GM19397 (cell line): Measurements from ENCODE around the gene AAK1.
A peak's percentile ranks its signal among the peaks of the same experiment; 100 is the strongest.

Experiments
- ATAC-seq: cut with Tn5 transposase; IDR thresholded peaks from one replicate; pipeline ENCODE4 v1.9.1; 2021; ENCODE audit warnings: mild to moderate bottlenecking, moderate library complexity; ENCODE audit not compliant: unreplicated experiment

Gene AAK1

DNA sequence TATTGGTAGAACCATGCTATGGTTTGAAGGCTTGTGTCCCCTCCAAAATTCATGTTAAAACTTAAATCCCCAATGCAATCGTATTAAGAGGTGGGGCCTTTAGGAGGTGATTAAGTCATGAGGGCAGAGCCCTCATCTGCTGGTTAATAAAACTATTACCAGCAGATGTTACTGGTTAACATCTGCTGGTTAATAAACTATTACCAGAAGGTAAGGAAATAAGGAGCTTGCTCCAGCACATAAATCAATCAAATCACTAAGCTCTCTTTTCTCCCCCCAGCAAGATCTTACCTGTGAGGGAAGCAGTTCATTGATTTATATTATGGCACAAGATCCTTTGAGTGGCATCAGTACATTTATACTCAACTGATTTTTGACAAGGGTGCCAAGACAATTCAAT, 96.9 kb downstream of the AAK1 start:
- ATAC-seq = no peak

DNA sequence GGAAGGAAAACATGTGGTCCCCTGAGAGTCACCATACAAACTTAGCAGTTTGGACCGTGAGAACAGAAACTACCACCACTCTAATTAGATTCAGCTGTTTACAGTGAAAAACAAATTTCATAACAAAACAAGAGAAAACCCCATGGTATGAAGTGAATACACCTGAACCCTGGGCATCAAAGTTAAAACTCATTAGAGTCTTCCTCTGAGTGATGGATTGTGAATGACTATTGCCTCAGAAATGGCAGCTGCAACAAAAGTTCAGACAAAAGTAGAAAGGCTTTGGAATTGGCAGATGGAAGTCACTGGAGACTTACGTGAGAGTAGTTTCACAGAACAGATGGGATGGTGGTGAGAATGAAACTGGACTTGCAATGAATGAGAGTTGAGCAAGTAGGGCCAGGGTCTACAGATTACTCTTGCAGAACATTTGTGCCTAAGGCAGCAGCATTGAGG, 98.0 kb downstream of the AAK1 start:
- ATAC-seq = peak; percentile 71

DNA sequence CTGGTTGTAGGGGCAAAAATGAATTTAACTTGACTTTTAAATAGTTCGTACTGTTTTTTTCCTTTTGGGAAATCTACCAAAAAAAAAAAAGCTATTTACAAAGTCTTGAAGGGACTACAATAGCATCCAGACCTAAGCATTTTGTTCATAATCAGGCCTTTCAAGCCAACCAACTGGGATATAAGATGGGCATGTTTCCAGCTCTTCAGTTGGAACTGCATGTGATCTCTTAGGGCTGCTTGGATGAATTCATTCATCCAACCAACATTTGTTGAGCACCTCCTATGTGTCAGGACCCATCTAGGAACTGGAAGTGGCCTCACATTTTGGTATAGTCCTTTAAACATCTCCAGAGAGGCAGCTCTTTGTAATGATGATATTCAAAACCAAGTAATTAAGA, 98.6 kb downstream of the AAK1 start:
- no peak for ATAC-seq

DNA sequence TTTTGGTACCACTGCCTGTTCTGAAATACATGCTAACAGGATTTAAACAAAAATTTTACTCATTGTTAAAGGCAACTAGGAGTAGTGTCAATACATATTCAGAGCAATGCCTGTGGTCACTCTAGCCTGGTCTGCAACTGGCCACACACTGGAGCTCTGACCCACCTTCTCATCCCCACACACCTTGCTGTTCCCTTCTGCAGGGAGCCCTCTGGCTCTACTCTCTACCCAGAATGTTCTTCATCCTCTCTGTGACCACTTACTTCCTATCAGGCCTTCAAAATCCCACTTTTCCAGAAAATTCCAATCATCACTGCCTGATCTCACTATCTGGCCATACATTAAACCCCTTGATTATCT, 104.0 kb downstream of the AAK1 start:
- no peak for ATAC-seq

DNA sequence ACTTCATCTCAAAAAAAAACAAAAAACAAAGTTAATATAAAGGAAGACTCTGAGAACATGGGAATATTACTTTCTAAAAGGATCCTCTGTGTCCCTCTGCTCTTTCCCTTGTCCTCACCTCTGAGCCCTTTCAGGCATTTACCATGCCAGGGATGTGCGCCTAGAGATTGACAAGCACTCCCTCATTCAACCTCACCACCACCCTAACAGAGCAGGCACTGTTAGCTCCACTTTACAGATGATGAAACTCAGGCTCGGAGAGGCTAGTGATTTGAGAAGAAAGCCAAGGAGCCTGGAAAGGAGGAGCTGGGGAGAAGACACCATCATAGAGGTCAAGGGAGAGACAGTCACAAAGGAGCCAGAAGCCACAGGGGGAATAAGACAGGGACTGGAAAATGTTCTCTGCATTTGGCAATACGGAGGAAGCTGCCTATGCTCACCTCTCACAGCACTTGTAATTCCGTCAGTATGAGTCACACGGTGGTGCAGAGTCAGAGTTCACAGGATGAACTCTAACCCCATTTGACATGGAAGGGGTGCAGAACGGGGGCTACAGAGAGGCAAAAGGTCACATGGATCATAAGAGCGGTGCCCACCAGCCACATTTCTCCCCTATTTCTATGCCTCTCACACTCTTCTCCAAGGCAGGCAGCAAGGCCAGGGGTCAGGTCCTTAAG, 104.5 kb downstream of the AAK1 start:
- no peak for ATAC-seq

DNA sequence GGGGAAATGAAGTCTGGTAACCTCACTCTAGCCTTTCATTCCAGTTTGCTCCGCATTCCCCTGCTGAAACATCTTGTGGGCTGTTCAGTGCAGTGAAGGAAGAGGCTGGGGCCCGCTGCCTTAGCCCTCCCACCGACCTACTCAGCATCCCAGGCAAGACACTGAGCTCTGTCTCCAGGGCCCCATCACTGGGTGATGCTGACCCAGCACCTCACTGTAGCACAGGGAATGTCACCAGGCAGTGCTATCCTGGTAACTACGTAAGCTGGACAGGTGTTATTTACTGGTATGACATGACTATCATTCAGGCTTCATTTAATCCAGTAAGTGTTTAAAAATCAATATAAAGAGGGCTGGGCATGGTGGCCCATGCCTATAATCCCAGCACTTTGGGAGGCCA, 105.3 kb downstream of the AAK1 start:
- no peak for ATAC-seq

DNA sequence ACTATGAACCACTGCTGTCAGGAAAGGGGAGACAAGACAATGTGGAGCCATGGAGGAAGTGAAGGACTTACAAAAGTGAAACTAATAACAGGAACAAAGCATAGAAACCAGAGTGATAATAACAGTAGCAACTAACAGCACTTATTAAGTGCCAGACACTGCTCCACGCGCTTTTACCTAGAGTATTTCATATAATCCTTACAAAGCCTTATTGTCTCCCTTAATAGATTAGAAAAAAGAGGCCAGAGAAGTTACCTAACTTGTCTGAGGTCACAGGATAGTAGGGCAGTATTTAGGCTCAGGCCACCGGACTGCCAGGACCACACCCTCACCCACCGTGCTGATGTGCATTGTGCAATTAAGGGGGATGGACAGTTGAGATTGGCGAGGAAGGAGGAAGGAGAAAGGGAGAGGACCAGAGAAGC, 107.7 kb downstream of the AAK1 start:
- no peak for ATAC-seq

DNA sequence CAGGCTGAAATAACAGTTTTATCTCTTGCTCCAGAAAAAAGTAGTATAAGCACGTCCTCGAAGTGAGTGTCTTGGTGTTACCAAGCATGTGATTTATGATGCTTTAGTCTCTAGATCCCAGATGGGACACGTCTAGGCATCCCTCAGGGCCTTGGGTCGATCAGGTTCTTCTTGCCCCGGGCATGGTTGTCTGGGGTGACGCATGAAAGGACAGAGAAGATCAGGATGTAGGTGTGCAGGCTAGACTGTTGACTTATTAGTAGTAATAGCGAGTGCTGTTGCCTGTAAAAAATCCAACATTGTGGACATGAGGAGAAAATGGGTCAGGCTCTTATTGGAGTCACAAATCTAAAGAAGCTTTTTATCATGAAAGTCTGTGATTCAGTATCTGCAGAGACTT, 112.4 kb downstream of the AAK1 start:
- no peak for ATAC-seq

DNA sequence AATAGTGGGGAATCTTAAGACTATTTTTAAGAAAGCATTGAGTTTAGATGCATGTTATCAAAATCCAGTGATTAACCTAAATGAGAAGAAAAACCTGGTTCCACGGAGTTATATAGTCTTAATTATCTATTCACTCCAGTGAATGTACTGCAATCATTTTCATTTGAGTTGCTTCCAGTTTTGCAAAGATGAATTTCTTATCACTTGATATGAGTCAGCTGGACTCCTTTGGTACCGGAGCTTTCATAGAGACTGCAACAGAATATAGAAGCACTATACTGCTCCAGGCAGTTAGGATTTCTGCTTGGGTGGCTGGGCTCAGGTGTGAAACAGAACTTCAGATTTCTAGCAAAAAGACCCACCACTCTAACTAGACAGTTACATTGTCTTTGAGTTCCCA, 114.1 kb downstream of the AAK1 start:
- no peak for ATAC-seq

DNA sequence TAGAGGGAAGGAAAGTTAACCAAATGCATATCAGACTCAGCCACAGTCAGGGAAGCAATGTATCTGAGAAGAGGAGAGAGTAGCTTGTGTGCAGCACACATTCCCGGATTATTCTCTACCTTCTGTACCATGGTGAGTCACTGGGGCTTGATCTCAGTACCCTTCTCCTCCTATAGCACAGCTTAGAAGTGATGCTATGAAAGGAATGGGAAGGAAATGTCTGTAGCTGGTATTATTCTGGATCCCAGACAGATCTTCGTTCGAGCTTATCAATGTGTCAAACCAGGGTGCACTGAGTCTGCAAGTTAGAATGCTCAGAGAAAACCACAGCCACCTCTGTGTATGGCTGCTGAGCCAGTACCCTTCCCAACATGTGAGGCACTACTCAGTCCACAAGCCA, 118.3 kb downstream of the AAK1 start:
- no peak for ATAC-seq

DNA sequence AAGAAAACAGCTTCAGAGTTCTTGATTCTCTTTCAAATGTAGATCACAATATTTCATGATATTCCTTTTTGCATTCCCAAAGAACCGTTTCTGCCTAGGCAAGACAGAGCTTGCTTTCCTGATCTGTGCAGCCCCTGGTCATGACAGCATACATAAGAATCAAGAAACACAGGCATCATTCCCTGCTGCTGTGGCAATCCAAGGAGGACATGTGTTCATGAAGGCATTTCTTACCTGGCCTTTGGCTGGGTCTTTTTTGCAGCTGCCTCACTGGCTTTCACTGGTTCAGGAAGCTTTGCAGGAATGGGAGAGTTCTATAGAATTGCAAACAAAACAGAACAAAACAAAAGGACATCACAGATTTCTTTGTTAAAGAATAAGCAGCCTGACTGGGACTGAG, 118.7 kb downstream of the AAK1 start:
- ATAC-seq = no peak

DNA sequence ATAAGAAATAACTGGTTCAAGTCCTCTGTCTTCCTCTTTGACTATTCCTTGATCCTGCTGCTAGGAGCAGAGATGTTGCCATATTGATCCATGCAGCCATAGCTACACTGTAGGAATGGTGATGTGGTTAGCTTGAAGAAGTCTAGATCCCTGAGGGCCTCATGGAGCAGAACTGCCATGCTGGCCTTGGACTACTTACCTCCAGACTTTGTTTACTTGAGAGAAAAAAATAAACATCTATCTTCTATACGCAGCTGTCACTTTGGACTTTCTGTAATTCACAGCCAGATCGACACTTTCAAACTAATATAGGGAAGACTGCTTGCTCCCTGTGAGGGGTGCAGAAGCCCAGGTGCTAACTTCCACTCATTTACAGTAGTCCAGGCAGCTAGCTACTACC, 121.8 kb downstream of the AAK1 start:
- no peak for ATAC-seq

DNA sequence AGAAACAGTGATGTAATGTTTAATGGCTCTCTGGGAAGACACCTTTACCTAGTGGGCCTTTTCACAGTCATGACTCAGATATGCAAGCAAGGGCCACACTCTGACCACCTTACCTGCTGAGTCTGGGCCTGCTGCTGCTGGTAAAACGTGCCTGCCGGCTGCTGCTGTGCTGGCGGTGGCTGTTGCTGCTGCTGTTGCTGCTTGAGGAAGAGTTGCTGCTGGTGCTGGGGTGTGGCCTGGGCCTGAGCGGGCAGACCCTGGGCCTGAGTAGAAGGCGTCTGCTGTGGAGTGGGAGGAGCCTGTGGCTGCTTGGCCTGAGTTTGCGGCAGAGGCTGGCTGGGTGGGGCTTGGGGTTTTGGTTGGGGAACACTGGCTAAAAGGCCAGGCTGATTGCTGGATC, 124.7 kb downstream of the AAK1 start:
- ATAC-seq = no peak

DNA sequence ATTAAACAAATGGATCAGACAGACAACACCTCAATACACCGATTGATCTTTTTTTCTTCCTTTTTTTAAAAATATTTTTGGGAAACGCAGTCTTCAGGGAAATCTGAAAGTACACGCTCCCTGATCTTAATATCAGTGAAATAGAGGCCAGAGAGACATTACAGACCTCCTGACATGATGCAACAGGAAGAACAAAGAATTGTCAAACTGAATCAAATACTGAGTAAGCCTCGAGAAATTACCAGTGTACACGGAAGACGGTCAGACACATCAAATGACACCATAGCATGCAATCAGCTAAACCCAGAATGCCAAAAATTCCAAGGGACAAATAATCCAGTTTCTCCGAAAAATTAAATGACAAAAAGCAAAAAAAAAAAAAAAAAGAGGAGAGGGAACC, 126.1 kb downstream of the AAK1 start:
- ATAC-seq = no peak

DNA sequence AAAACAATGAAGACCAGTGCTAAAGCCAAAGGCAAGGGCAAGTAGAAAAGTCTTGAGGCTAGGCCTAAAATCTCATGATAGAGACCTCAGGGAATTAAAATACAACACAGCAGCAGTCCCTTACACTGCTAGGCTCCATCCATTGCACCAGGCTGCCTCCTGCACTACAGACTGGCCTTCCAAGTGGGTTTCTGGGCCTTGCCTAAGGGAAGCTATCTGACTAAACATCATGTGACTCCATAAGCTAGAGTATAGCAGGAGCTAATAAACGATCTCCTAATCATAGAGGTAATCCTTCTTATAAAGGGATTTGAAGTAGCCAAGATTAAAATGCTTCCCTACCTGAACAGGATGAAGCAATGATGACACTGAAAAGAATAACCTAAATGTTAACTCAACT, 128.7 kb downstream of the AAK1 start:
- ATAC-seq = no peak

DNA sequence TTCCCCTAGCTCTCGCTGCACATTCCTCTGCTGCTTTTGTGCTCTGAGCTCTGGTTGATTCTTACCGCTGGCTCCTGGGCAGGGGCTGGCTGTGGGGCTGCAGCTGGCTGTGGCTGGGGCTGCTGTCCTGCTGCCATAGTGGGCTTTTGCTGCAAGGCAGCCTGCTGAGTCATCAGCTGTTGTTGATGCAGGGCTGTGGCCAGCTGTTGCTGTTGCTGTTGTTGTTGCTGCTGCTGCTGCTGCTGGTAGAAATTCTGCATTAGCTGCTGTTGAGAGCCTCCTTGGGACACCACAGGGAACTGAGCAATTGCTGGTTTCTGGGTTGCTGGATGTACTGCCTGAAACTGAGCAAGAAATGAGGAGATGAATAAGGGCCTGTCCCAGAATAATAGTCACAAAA, 129.1 kb downstream of the AAK1 start:
- no peak for ATAC-seq

DNA sequence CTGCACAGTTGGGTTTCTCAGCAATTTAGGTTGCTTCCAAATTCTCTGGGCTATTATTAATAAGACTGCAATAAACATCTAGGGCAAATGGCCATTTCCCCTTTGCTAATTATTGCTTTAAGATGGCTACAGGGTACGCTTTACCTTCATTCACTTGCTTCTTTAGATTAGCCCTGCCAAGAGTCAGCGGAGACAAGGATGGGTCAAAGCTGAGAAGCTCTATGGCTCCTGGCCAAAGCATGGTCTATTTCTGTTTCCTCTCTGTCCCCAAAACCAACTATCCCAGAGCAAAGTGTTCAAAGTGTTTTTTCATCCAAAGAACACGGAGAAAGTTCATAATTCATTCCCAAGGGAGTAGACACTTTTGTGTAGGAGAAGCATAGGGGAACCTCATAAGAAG, 131.1 kb downstream of the AAK1 start:
- no peak for ATAC-seq

DNA sequence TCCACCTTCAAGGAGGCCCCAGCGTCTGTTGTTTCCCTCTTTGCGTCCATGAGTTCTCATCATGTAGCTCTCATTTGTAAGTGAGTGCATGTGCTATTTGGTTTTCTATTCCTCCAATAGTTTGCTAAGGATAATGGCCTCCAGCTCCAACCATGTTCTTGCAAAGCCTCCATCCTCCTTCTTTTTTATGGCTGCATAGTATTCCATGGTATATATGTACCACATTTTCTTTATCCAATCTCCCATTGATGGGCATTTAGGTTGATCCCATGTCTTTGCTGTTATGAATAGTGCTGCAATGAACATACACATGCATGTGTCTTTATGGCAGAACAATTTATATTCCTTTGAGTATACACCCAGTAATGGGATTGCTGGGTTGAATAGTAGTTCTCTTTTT, 133.3 kb downstream of the AAK1 start:
- no peak for ATAC-seq

DNA sequence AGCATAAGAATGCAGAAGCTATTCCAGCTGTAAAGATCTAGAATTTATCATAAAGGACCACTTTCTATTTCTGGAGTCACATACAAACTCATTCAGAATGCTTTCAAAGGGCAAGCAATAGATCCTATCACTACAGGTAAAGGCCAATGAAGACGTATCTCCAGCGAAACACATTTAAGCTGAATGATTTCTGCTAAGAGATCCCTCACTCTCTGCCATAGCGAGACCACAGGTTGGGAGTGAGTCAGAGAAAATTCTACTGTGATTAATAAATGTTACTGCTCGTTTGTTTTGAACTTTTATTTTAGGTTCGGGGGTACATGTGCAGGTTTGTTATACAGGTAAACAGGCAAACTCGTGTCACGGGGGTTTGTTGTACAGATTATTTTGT, 133.8 kb downstream of the AAK1 start:
- no peak for ATAC-seq

DNA sequence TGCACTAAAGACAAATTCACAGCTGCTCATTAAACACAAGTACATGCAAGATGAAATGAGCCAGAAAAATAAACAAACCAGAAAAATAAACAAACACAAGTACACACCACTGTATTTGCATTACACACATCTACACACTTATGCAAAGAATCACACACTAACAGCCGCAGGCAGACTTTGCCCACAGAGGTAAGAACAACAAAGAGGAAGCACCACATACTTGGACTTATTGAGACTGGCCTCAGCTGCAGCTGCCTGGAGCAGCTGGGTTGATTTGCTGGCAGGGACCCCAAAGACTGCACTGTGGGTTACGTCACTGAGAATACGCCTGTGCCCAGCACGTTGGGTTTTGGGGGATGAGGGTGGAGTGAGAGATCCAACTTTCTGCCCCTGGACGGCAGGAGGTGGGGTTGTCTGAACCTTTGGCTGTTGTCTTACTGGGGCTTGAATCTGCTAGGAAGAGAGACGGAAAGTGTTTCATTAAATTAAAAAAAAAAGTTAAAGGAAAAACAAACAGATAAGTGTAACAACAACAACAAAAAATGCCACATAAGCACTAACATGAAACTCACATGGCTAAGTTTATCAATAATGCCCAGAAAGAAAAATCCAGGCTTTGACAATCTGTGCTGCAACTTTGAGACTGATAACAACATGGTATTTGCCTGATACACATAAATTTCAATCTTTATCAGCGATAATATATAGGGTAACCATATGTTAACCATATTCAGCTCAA, 134.4 kb downstream of the AAK1 start:
- no peak for ATAC-seq

DNA sequence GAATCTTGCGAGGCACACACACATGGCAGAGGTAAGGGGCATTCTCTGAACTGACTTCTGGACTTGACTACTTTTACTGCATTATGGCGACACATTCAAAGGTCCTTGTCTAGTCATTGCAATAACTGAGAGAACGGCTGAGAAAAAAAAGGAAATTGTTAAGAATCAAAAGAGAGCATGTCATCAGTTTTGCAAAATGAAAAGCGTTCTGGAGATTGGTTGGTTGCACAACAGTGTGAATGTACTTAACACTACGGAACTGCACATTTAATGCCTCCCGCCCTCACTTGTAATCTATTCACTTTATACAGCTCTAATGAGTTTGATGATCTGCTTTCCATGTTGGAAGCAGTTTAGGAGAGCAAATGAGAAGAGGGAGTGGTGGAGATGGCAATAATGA, 137.8 kb downstream of the AAK1 start:
- ATAC-seq = no peak

DNA sequence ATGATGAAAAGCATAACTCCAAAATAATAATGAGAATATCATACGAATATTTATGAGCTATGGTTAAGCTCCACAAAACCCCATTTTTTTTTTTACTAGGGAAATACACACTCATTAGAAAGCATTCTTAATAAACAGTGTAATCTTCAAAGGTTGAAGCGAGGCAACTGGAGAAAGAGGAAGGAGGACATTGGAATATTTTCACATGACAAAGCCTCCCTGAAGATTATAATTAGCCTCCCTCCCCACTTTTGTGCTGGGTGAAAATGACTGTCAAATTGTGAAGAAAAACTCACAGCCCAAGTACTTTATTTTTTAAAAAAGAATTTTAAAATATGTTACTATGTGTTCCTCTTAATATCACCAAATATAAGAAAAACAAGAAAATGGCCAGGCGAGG, 142.2 kb downstream of the AAK1 start:
- no peak for ATAC-seq

DNA sequence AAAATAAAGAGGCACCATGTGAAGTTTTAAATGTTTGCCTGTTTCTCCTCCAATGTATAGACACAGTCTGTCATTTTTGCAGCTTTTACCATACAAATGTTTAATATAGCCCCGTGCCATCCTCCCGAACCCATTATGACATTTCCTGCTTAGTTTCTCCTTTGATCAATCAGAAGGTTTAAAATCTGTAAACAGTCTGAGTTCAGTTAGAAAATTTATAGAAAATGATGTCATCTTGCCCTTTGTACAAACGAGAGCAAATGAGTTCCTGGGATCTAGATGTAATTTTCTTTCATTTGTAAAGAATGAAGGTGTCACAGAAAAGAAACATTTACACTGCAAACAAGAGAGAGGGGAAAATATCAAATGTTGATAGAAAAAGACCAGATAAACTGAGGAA, 143.6 kb downstream of the AAK1 start:
- no peak for ATAC-seq
